Mesenchymal stem cell (in vitro differentiated cells and primary cell): ENCODE measurements around the gene ARID1A.

Experiments
- DNase-seq: peaks from one replicate; pipeline ENCODE4 v3.0.0-alpha.2; 2013
- H2AFZ ChIP-seq: one replicate; pipeline ENCODE4 v1.6.1; 2013; ENCODE audit warnings: low read depth, mild to moderate bottlenecking, control low read depth, inconsistent platforms, low read length, moderate library complexity
- H2AK5ac ChIP-seq: 2 replicates; pipeline ENCODE4 v1.6.1; 2013; ENCODE audit warnings: low read length, moderate library complexity, mild to moderate bottlenecking, inconsistent platforms; ENCODE audit not compliant: severe bottlenecking
- H2BK120ac ChIP-seq: one replicate; pipeline ENCODE4 v1.6.1; 2013; ENCODE audit warnings: low read depth, mild to moderate bottlenecking, inconsistent platforms, low read length, moderate library complexity
- H2BK12ac ChIP-seq, 2 experiments: one replicate each; pipeline ENCODE4 v1.6.1; 2013; ENCODE audit warnings: inconsistent platforms in 2 of 2, low read length in 2 of 2, mild to moderate bottlenecking in 2 of 2, moderate library complexity in 2 of 2, control low read depth in 1 of 2
- H2BK15ac ChIP-seq: one replicate; pipeline ENCODE4 v1.6.1; 2013; ENCODE audit warnings: mild to moderate bottlenecking, low read depth, inconsistent platforms; ENCODE audit not compliant: poor library complexity, severe bottlenecking
- H2BK5ac ChIP-seq: 2 replicates; pipeline ENCODE4 v1.6.1; 2013; ENCODE audit warnings: low read depth, mild to moderate bottlenecking, low read length, control low read depth, inconsistent platforms; ENCODE audit not compliant: poor library complexity, severe bottlenecking
- H3K14ac ChIP-seq, 2 experiments: one replicate each; pipeline ENCODE4 v1.6.1; 2013; ENCODE audit warnings: inconsistent platforms in 2 of 2, low read length in 2 of 2, control low read depth in 1 of 2, mild to moderate bottlenecking in 1 of 2, moderate library complexity in 1 of 2
- H3K18ac ChIP-seq, 2 experiments: one replicate each; pipeline ENCODE4 v1.6.1; 2013; ENCODE audit warnings: inconsistent platforms in 2 of 2, low read length in 2 of 2, control low read depth in 1 of 2, low read depth in 1 of 2, mild to moderate bottlenecking in 1 of 2
- H3K23ac ChIP-seq, 2 experiments: one replicate each; pipeline ENCODE4 v1.6.1; 2013; ENCODE audit warnings: inconsistent platforms in 2 of 2, low read length in 2 of 2, mild to moderate bottlenecking in 2 of 2, moderate library complexity in 2 of 2, control low read depth in 1 of 2
- H3K27ac ChIP-seq: 2 replicates; pipeline ENCODE4 v1.5.1; 2013; ENCODE audit warnings: mild to moderate bottlenecking, moderate library complexity, low read length, control low read depth, inconsistent platforms; ENCODE audit not compliant: poor library complexity, severe bottlenecking
- H3K27me3 ChIP-seq, 2 experiments: 2 replicates each; pipeline versions ENCODE4 v1.6.1 to v1.7.0; 2013; ENCODE audit warnings: low read length in 2 of 2, mild to moderate bottlenecking in 2 of 2, moderate library complexity in 2 of 2, control low read depth in 1 of 2, inconsistent platforms in 1 of 2; ENCODE audit not compliant: control insufficient read depth in 1 of 2, insufficient read depth in 1 of 2
- H3K36me3 ChIP-seq, 2 experiments: 2 replicates each; pipeline versions ENCODE4 v1.6.1 to v1.7.0; 2013; ENCODE audit warnings: low read length in 2 of 2, control low read depth in 1 of 2, inconsistent platforms in 1 of 2, low read depth in 1 of 2, mild to moderate bottlenecking in 1 of 2; ENCODE audit not compliant: insufficient read depth in 2 of 2, control insufficient read depth in 1 of 2
- H3K4ac ChIP-seq, 2 experiments: one replicate each; pipeline ENCODE4 v1.6.1; 2013; ENCODE audit warnings: inconsistent platforms in 2 of 2, low read length in 2 of 2, mild to moderate bottlenecking in 2 of 2, moderate library complexity in 2 of 2, control low read depth in 1 of 2, low read depth in 1 of 2
- H3K4me1 ChIP-seq: 2 replicates; pipeline ENCODE4 v1.6.1; 2013; ENCODE audit warnings: low read depth, low read length, control low read depth; ENCODE audit not compliant: control insufficient read depth, insufficient read depth
- H3K4me2 ChIP-seq: 2 replicates; pipeline ENCODE4 v1.6.1; 2013; ENCODE audit warnings: low read length, mild to moderate bottlenecking, inconsistent platforms; ENCODE audit not compliant: poor library complexity, severe bottlenecking
- H3K4me3 ChIP-seq, 2 experiments: 2 replicates each; pipeline versions ENCODE4 v1.5.1 to v1.7.0; 2013; ENCODE audit warnings: low read length in 2 of 2, mild to moderate bottlenecking in 2 of 2, control low read depth in 1 of 2, low read depth in 1 of 2; ENCODE audit not compliant: insufficient read depth in 1 of 2
- H3K79me1 ChIP-seq: replicated peaks from 2 replicates; pipeline ENCODE4 v1.6.1; 2013; ENCODE audit warnings: mild to moderate bottlenecking, control low read depth, low read length, inconsistent platforms; ENCODE audit not compliant: poor library complexity, severe bottlenecking
- H3K9ac ChIP-seq: 2 replicates; pipeline ENCODE4 v1.7.0; 2013; ENCODE audit warnings: mild to moderate bottlenecking, low read length, moderate library complexity
- H3K9me3 ChIP-seq: 2 replicates; pipeline ENCODE4 v1.7.0; 2013; ENCODE audit warnings: mild to moderate bottlenecking, low read length; ENCODE audit not compliant: control insufficient read depth
- H4K8ac ChIP-seq: one replicate; pipeline ENCODE4 v1.6.1; 2013; ENCODE audit warnings: inconsistent platforms, mild to moderate bottlenecking, low read length, moderate library complexity
- H4K91ac ChIP-seq: one replicate; pipeline ENCODE4 v1.6.1; 2013; ENCODE audit warnings: mild to moderate bottlenecking, low read length, inconsistent platforms
- WGBS: methylation state at CpG from one replicate; pipeline ENCODE4 v1.1.7; 2013; ENCODE audit warnings: mixed read lengths; 5-methylcytosine and 5-hydroxymethylcytosine counted together

Gene ARID1A

DNA sequence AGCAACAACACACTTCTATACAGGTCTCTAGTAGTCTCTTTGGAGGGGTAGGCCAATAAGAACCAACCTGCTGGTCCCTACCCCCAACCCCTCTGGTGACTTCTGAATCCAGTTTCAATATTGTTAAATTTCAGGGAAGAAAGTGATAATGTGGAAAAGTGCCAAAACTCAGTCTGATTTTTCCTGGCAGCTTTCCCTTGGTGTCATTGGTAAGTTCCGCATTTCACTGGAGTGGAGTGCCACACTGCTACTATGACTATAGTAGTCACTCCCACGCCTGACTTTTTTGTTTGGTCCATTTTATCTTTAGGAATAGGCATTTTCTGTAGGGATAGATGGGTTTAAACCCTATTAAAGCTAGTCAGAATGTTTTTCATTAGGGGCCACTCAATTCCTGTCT, 5.7 kb upstream of the ARID1A start:
- Histone ChIP-seq H3K4me2 (no peak overlapping the region), H3K27ac (no peak overlapping the region), H2AK5ac (peak overlapping the region; percentile 79), H2BK12ac (no peak overlapping the region), H3K27me3 (no peaks in the 10 kb centered on the region), H3K14ac (no peak overlapping the region), H4K91ac (no peak overlapping the region), H3K23ac (no peak overlapping the region), H3K18ac (no peak overlapping the region), H3K9ac (no peak overlapping the region), H4K8ac (no peak overlapping the region), H2BK15ac (no peak overlapping the region), H3K4me1 (peaks cover 9% of the 10 kb centered on the region), H3K4ac (no peak overlapping the region), H3K79me1 (peaks cover 5% of the 10 kb centered on the region), H3K36me3 (no peaks in the 10 kb centered on the region), H3K9me3 (no peaks in the 10 kb centered on the region), H2BK120ac (no peak overlapping the region), H2BK5ac (peak overlapping the region; percentile 5), H2AFZ (no peak overlapping the region), H3K4me3 (no peak overlapping the region)
- 91% methylated on average over 1 of the region's 2 CpGs for WGBS
- no peak for DNase-seq

DNA sequence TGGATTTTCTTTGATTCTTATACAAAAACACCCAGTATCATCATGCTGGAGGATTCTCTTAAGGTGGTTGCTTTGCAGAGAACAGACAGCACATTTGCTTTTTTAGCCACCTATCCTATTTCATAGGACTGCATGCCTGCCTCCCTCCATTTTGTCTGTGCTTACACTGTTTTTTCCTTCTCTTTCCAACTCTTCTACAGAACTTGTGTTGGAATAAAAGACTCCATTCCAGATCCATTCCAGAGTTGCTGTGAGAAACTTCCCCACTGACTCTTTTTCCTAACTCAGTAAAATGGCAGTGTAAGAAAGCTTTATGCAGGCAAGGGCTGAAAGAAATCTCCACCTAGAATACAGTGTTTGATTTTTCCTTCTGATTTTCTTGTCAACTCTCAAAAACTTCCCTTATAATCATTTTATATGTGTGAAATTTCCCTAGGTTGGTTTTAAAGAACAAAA, 5.2 kb upstream of the ARID1A start:
- H3K18ac ChIP-seq, result no peak overlapping the region
- no peaks in the 10 kb centered on the region for H3K9me3 ChIP-seq
- no peak overlapping the region for H2AFZ ChIP-seq
- H3K9ac ChIP-seq, result no peak overlapping the region
- H3K4me3 ChIP-seq, result no peak overlapping the region
- H3K27me3 ChIP-seq, result no peaks in the 10 kb centered on the region
- no peak overlapping the region for H3K4me2 ChIP-seq
- H3K4ac ChIP-seq, result no peak overlapping the region
- H2BK15ac ChIP-seq, result no peak overlapping the region
- H3K36me3 ChIP-seq, result no peaks in the 10 kb centered on the region
- H3K4me1 ChIP-seq, result peaks cover 10% of the 10 kb centered on the region
- H3K14ac ChIP-seq, result no peak overlapping the region
- H3K23ac ChIP-seq, result no peak overlapping the region
- H3K27ac ChIP-seq, result no peak overlapping the region
- no peak overlapping the region for H4K8ac ChIP-seq
- no peak overlapping the region for H4K91ac ChIP-seq
- peaks cover 5% of the 10 kb centered on the region for H3K79me1 ChIP-seq
- no peak for DNase-seq
- no peak overlapping the region for H2BK120ac ChIP-seq
- no peak overlapping the region for H2AK5ac ChIP-seq
- no peak overlapping the region for H2BK5ac ChIP-seq
- H2BK12ac ChIP-seq, result no peak overlapping the region

DNA sequence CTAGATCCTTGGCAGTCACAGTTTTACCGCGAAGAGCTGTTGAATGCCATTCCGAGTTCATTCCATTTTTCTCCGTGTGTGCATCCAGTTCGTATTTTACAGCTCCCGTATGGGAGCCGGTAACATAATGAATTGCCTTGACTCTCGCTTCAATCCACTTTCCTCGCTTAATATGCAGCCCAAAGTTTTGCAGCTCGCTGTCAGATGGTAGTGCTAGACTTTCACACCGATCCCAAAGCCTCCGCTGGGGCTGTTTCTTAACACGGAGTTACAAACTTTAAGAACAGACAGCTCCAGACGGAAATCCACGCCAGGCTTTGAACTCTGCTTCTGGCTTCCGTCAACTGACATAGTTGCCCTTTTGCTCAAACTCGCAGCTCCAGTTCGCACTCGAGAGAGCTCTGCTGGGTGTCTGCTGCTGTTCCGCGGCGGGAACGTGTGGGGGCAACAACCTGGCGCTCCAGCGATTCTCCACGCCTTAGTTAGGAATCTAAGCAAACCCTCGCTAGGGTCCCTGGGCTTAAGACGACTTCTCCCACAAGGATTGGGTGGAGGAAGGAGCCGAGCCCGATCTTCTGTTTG, 3.5 kb upstream of the ARID1A start:
- Histone ChIP-seq H2BK15ac (no peak overlapping the region), H2BK5ac (peak overlapping the region; percentile 83), H3K9ac (peak overlapping the region; percentile 92), H2AK5ac (no peak overlapping the region), H3K27me3 (no peaks in the 10 kb centered on the region), H2BK12ac (peak overlapping the region in 1 of 2 experiments; percentile 11), H3K14ac (no peak overlapping the region), H3K4me1 (peaks cover 10% of the 10 kb centered on the region), H3K79me1 (peaks cover 5% of the 10 kb centered on the region), H4K91ac (peak overlapping the region; percentile 1), H2BK120ac (peak overlapping the region; percentile 61), H3K18ac (peak overlapping the region; percentile 88 to 92), H3K36me3 (no peaks in the 10 kb centered on the region), H3K4me2 (peak overlapping the region; percentile 76), H2AFZ (no peak overlapping the region), H3K27ac (peak overlapping the region; percentile 99), H3K23ac (peak overlapping the region in 1 of 2 experiments; percentile 68), H4K8ac (peak overlapping the region; percentile 72), H3K4ac (peak overlapping the region; percentile 21 to 97), H3K9me3 (no peaks in the 10 kb centered on the region), H3K4me3 (peak overlapping the region; percentile 48 to 84)
- WGBS, result 0% methylated on average over 30 of the region's 30 CpGs
- peak; percentile 98 for DNase-seq

DNA sequence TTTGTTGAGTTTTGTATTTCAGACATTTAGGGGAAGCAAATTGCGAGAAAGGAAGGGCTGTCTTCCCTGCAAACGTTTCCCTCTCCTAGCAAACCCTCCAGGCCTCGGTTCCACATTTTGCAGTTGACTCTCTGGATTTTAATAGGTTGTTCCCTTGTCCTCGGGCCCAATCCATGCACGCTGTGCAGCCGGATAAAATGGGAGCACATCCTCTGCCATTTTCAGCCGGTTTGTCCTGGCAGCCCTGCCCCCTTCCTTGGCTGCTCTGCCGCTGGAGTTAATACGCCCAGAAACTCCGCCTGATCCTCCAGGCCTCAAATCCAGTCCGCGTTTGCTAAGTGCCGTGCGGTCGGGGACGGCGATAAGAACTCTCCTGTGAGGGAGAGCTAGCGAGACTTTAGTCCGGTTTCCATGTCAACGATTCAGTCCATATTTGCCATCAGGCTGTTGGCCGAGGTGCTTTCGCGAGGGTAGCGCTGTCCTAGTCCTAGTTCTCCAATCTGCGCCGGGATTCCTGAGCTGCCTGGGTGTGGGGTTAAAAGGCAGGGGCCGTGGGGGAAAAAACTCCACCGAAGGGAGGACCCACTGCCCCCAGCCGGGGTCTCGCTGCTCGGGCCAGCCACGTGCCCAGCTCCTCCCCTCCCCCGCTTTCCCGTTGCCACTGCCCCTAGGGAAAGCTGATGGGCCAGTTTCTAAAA, 2.9 kb upstream of the ARID1A start:
- peak overlapping the region; percentile 99 for H3K27ac ChIP-seq
- H3K4me3 ChIP-seq, result peak overlapping the region; percentile 48 to 84
- no peak overlapping the region for H3K14ac ChIP-seq
- H4K8ac ChIP-seq, result peak overlapping the region; percentile 10
- peak overlapping the region; percentile 35 to 97 for H3K4ac ChIP-seq
- H2AK5ac ChIP-seq, result no peak overlapping the region
- H2BK5ac ChIP-seq, result peak overlapping the region; percentile 83
- H3K9ac ChIP-seq, result peak overlapping the region; percentile 92
- H2BK15ac ChIP-seq, result peak overlapping the region; percentile 85
- no peak overlapping the region for H2AFZ ChIP-seq
- peaks cover 5% of the 10 kb centered on the region for H3K79me1 ChIP-seq
- peak overlapping the region; percentile 76 for H3K4me2 ChIP-seq
- H2BK12ac ChIP-seq, result peak overlapping the region; percentile 11 to 59
- H2BK120ac ChIP-seq, result peak overlapping the region; percentile 67
- peak overlapping the region; percentile 88 to 92 for H3K18ac ChIP-seq
- H3K9me3 ChIP-seq, result no peaks in the 10 kb centered on the region
- H3K23ac ChIP-seq, result peak overlapping the region in 1 of 2 experiments; percentile 68
- H3K36me3 ChIP-seq, result no peaks in the 10 kb centered on the region
- no peaks in the 10 kb centered on the region for H3K27me3 ChIP-seq
- H4K91ac ChIP-seq, result peak overlapping the region; percentile 1
- 0% methylated on average over 26 of the region's 34 CpGs for WGBS
- DNase-seq, result peak; percentile 99
- H3K4me1 ChIP-seq, result peaks cover 7% of the 10 kb centered on the region
